ENCODE measurements around the gene TIGD1. TPM values are rescaled to one million over a fixed set of nuclear protein-coding genes. Genes with fewer than 3 reads are reported as not detected.

TIGD1 gene
- polyA plus RNA-seq, 1 donor, result 6.8 TPM

- no peak for DNase-seq (ENCODE audit: low read depth)
These were observed 26.4 kb downstream of the TIGD1 start for GRCh38 chr2:232523682-232524597.

GRCh38 chr2:232523402-232523681 lies 27.0 kb downstream of the TIGD1 start:
- no peak for DNase-seq (ENCODE audit: low read depth)

- DNase-seq (ENCODE audit: low read depth), result no peak
These were observed 27.5 kb downstream of the TIGD1 start for GRCh38 chr2:232522623-232523401.

- no peak for DNase-seq (ENCODE audit: low read depth)
These were observed 28.3 kb downstream of the TIGD1 start for GRCh38 chr2:232521959-232522622.

- no peak for DNase-seq (ENCODE audit: low read depth)
These were observed 29.3 kb downstream of the TIGD1 start for GRCh38 chr2:232521098-232521497.

GRCh38 chr2:232520489-232520888 lies 29.9 kb downstream of the TIGD1 start:
- no peak for DNase-seq (ENCODE audit: low read depth)

- no peak for DNase-seq (ENCODE audit: low read depth)
These were observed 30.5 kb downstream of the TIGD1 start, which contains the start of gene PRSS56 for GRCh38 chr2:232519581-232520438. Gene PRSS56, plus strand, starts transcription at chr2:232520388. Its CDS starts 211 bp downstream, at chr2:232520599.

GRCh38 chr2:232518844-232519243 lies 31.5 kb downstream of the TIGD1 start:
- no peak for DNase-seq (ENCODE audit: low read depth)

- DNase-seq (ENCODE audit: low read depth), result no peak
These were observed 33.8 kb downstream of the TIGD1 start for GRCh38 chr2:232516551-232516950.

GRCh38 chr2:232515639-232516038 lies 34.7 kb downstream of the TIGD1 start:
- DNase-seq (ENCODE audit: low read depth), result no peak

GRCh38 chr2:232513353-232513752 lies 37.0 kb downstream of the TIGD1 start:
- no peak for DNase-seq (ENCODE audit: low read depth)

GRCh38 chr2:232512602-232513001 lies 37.8 kb downstream of the TIGD1 start:
- DNase-seq (ENCODE audit: low read depth), result no peak

- no peak for DNase-seq (ENCODE audit: low read depth)
These were observed 38.9 kb downstream of the TIGD1 start for GRCh38 chr2:232511336-232511890.

- DNase-seq (ENCODE audit: low read depth), result no peak
These were observed 42.1 kb downstream of the TIGD1 start for GRCh38 chr2:232508251-232508650.

- DNase-seq (ENCODE audit: low read depth), result no peak
These were observed 43.6 kb downstream of the TIGD1 start for GRCh38 chr2:232506709-232507108.

GRCh38 chr2:232505856-232506255 lies 44.5 kb downstream of the TIGD1 start:
- no peak for DNase-seq (ENCODE audit: low read depth)

GRCh38 chr2:232504438-232504837 lies 45.9 kb downstream of the TIGD1 start:
- DNase-seq (ENCODE audit: low read depth), result no peak

- DNase-seq (ENCODE audit: low read depth), result no peak
These were observed 46.5 kb downstream of the TIGD1 start for GRCh38 chr2:232503809-232504323.

GRCh38 chr2:232502911-232503808 lies 47.2 kb downstream of the TIGD1 start:
- DNase-seq (ENCODE audit: low read depth), result no peak

GRCh38 chr2:232502511-232502910 lies 47.8 kb downstream of the TIGD1 start:
- no peak for DNase-seq (ENCODE audit: low read depth)

Data from forelimb muscle (tissue), 1 donor.